Nephron progenitor cell (in vitro differentiated cells): Measurements from ENCODE around the gene XRCC4.

Experiments
- DNase-seq: peaks from one replicate; pipeline ENCODE4 v3.0.0; 2021
- H3K27ac Mint-ChIP-seq: 2 replicates; pipeline ENCODE4 v1.8.0; 2021; ENCODE audit warnings: mild to moderate bottlenecking, moderate library complexity, mixed read lengths
- H3K27me3 Mint-ChIP-seq: 2 replicates; pipeline ENCODE4 v1.8.0; 2021; ENCODE audit warnings: mild to moderate bottlenecking, low read depth, mixed read lengths; ENCODE audit not compliant: poor library complexity
- H3K36me3 Mint-ChIP-seq: 2 replicates; pipeline ENCODE4 v1.8.0; 2021; ENCODE audit warnings: low read depth, mixed read lengths
- H3K4me1 Mint-ChIP-seq: 2 replicates; pipeline ENCODE4 v1.8.0; 2021; ENCODE audit warnings: mixed read lengths
- H3K4me3 Mint-ChIP-seq: 2 replicates; pipeline ENCODE4 v1.8.0; 2021; ENCODE audit warnings: mild to moderate bottlenecking, moderate library complexity, mixed read lengths
- H3K9me3 Mint-ChIP-seq: 2 replicates; pipeline ENCODE4 v1.8.0; 2021; ENCODE audit warnings: mild to moderate bottlenecking, moderate library complexity, mixed read lengths
- CTCF ChIP-seq: fragments of 200-600 bp; sonication (generic); IDR thresholded peaks from 2 replicates; pipeline ENCODE4 v1.5.0; 2021; ENCODE audit warnings: antibody characterized with exemption

XRCC4 gene

GRCh38 chr5:83362526-83362925 lies 285.2 kb downstream of the XRCC4 start:
- no peak overlapping the region for H3K4me3 Mint-ChIP-seq
- H3K9me3 Mint-ChIP-seq = peaks cover 16% of the 10 kb centered on the region
- H3K4me1 Mint-ChIP-seq = peaks cover 4% of the 10 kb centered on the region
- no peak overlapping the region for H3K27ac Mint-ChIP-seq
- H3K36me3 Mint-ChIP-seq = no peaks in the 10 kb centered on the region
- no peak for TF ChIP-seq CTCF
- no peak for DNase-seq
- peaks cover 4% of the 10 kb centered on the region for H3K27me3 Mint-ChIP-seq

GRCh38 chr5:83363111-83363885 lies 286.0 kb downstream of the XRCC4 start:
- H3K4me1 Mint-ChIP-seq = peaks cover 4% of the 10 kb centered on the region
- no peak for TF ChIP-seq CTCF
- no peaks in the 10 kb centered on the region for H3K36me3 Mint-ChIP-seq
- no peak overlapping the region for H3K27ac Mint-ChIP-seq
- peaks cover 4% of the 10 kb centered on the region for H3K27me3 Mint-ChIP-seq
- no peak for DNase-seq
- H3K9me3 Mint-ChIP-seq = peaks cover 16% of the 10 kb centered on the region
- H3K4me3 Mint-ChIP-seq = no peak overlapping the region

- H3K36me3 Mint-ChIP-seq = no peaks in the 10 kb centered on the region
- peaks cover 4% of the 10 kb centered on the region for H3K4me1 Mint-ChIP-seq
- H3K27ac Mint-ChIP-seq = no peak overlapping the region
- TF ChIP-seq CTCF = no peak
- H3K4me3 Mint-ChIP-seq = no peak overlapping the region
- peaks cover 16% of the 10 kb centered on the region for H3K9me3 Mint-ChIP-seq
- H3K27me3 Mint-ChIP-seq = peaks cover 4% of the 10 kb centered on the region
- no peak for DNase-seq
Measured at GRCh38 chr5:83363886-83364275, 286.5 kb downstream of the XRCC4 start.

- no peaks in the 10 kb centered on the region for H3K36me3 Mint-ChIP-seq
- peaks cover 4% of the 10 kb centered on the region for H3K27me3 Mint-ChIP-seq
- no peak overlapping the region for H3K4me3 Mint-ChIP-seq
- H3K27ac Mint-ChIP-seq = no peak overlapping the region
- peaks cover 16% of the 10 kb centered on the region for H3K9me3 Mint-ChIP-seq
- peaks cover 4% of the 10 kb centered on the region for H3K4me1 Mint-ChIP-seq
- TF ChIP-seq CTCF = no peak
- DNase-seq = no peak
Measured at GRCh38 chr5:83364312-83365299, 287.3 kb downstream of the XRCC4 start.

GRCh38 chr5:83368319-83368718 lies 291.0 kb downstream of the XRCC4 start:
- TF ChIP-seq CTCF = no peak
- no peak for DNase-seq

More at GRCh38 chr5:83368319-83368718, 291.0 kb downstream of the XRCC4 start:
- no peak overlapping the region for H3K4me3 Mint-ChIP-seq
- H3K9me3 Mint-ChIP-seq = peaks cover 9% of the 10 kb centered on the region
- peaks cover 13% of the 10 kb centered on the region for H3K4me1 Mint-ChIP-seq
- H3K36me3 Mint-ChIP-seq = no peaks in the 10 kb centered on the region
- H3K27ac Mint-ChIP-seq = no peak overlapping the region
- H3K27me3 Mint-ChIP-seq = no peaks in the 10 kb centered on the region
